HepG2 (cell line): Measurements from ENCODE around the gene NINJ2. TPM values are rescaled to one million over a fixed set of nuclear protein-coding genes. Genes with fewer than 3 reads are reported as not detected.

Experiments
- ATAC-seq: fragments of 200-7000 bp; cut with Tn5 transposase; 3 replicates; pipeline ENCODE4 v1.9.1; 2020; ENCODE audit warnings: mild to moderate bottlenecking, moderate library complexity
- BruUV-seq: library from RNA; stranded (reverse); fragments of 400-500 nt; replicated peaks from 2 replicates; lab custom pipeline; 2021; lab: Mats Ljungman, UMichigan
- CTCF ChIA-PET: fragments of 300-600 bp; formaldehyde crosslinking; extraction: SDS; loops from one replicate; lab custom pipeline; 2021; ENCODE audit warnings: low total read pairs, inconsistent platforms, low intra/inter-chr PET ratio; lab: Yijun Ruan, JAX
- POLR2A ChIA-PET: fragments of 350-600 bp; sonication (Branson Sonifier 250); formaldehyde crosslinking; loops from one replicate; lab custom pipeline; 2020; ENCODE audit warnings: antibody characterized with exemption, inconsistent platforms; lab: Yijun Ruan, JAX
- DNase-seq: peaks from one replicate; pipeline ENCODE4 v3.0.0-alpha.2; 2015; ENCODE audit warnings: low spot score
- FAIRE-seq: peaks from 3 replicates; lab custom pipeline; 2011; peaks lifted over from hg19 to GRCh38; lab: Jason Lieb, UNC
- H2AFZ ChIP-seq: one replicate; pipeline ENCODE4 v1.6.1; 2011; ENCODE audit warnings: low read length, inconsistent platforms
- H3K27ac ChIP-seq: fragments of 300-600 bp; 3 replicates; pipeline ENCODE4 v1.8.0; 2011; ENCODE audit warnings: mixed run types, mild to moderate bottlenecking, mixed read lengths, low read length, inconsistent platforms; ENCODE audit not compliant: insufficient read depth; ENCODE audit errors: extremely low read length
- H3K27me3 ChIP-seq, 2 experiments: fragments of 200-600 bp in 1 of 2; 2 replicates in 1 of 2; 3 replicates in 1 of 2; pipeline versions ENCODE4 v1.6.0 to v1.8.0; 2011; ENCODE audit warnings: low read length in 2 of 2, mild to moderate bottlenecking in 2 of 2, moderate library complexity in 2 of 2, inconsistent platforms in 1 of 2; ENCODE audit not compliant: insufficient read depth in 2 of 2, control insufficient read depth in 1 of 2
- H3K36me3 ChIP-seq, 2 experiments: fragments of 200-600 bp in 1 of 2; replicated peaks in 1 of 2; 2 replicates in 1 of 2; 3 replicates in 1 of 2; pipeline versions ENCODE4 v1.5.1 to v1.8.0; 2011; ENCODE audit warnings: low read length in 2 of 2, inconsistent platforms in 1 of 2; ENCODE audit not compliant: insufficient read depth in 2 of 2, control insufficient read depth in 1 of 2
- H3K4me1 ChIP-seq: 2 replicates; pipeline ENCODE4 v1.5.1; 2012; ENCODE audit warnings: low read length, inconsistent platforms; ENCODE audit not compliant: insufficient read depth
- H3K4me2 ChIP-seq: 2 replicates; pipeline ENCODE4 v1.6.0; 2011; ENCODE audit warnings: low read depth, low read length, inconsistent platforms
- H3K4me3 ChIP-seq, 3 experiments: fragments of 200-600 bp in 1 of 3; sonication (generic), shearing (Covaris generic) in 1 of 3; replicated peaks in 1 of 3; 2 replicates each; pipeline ENCODE4 v1.5.1; 2011 to 2016; ENCODE audit warnings: low read length in 3 of 3, inconsistent platforms in 2 of 3, low read depth in 2 of 3, mild to moderate bottlenecking in 2 of 3, control low read depth in 1 of 3, mixed read lengths in 1 of 3; ENCODE audit not compliant: insufficient read depth in 1 of 3
- H3K79me2 ChIP-seq: one replicate; pipeline ENCODE4 v1.6.1; 2011; ENCODE audit warnings: low read length, inconsistent platforms; ENCODE audit not compliant: insufficient read depth
- H3K9ac ChIP-seq: 2 replicates; pipeline ENCODE4 v1.6.0; 2011; ENCODE audit warnings: mild to moderate bottlenecking, low read depth, low read length, inconsistent platforms; ENCODE audit not compliant: insufficient read depth
- H3K9me3 ChIP-seq: 2 replicates; pipeline ENCODE4 v1.5.1; 2012; ENCODE audit warnings: mild to moderate bottlenecking, low read length
- H4K20me1 ChIP-seq: 2 replicates; pipeline ENCODE4 v1.6.0; 2011; ENCODE audit warnings: inconsistent platforms, mild to moderate bottlenecking, low read length, moderate library complexity; ENCODE audit not compliant: insufficient read depth
- ATRX ChIP-seq: sonication (generic); formaldehyde crosslinking; IDR thresholded peaks from 2 replicates; pipeline ENCODE4 v1.4.0; 2020; ENCODE audit warnings: missing genetic modification reagents, borderline replicate concordance
- BCL3 ChIP-seq: sonication (generic); formaldehyde crosslinking; IDR thresholded peaks from 2 replicates; pipeline ENCODE4 v1.5.1; 2020; ENCODE audit warnings: mild to moderate bottlenecking, missing genetic modification reagents, moderate library complexity
- CERS6 ChIP-seq: sonication (generic); formaldehyde crosslinking; IDR thresholded peaks from 2 replicates; pipeline ENCODE4 v1.5.0; 2020; ENCODE audit warnings: missing genetic modification reagents
- CREB1 ChIP-seq, 2 experiments: fragments of 450-650 bp in 1 of 2; IDR thresholded peaks; 2 replicates each; pipeline ENCODE4 v1.6.1; 2016 to 2017; ENCODE audit warnings: control low read depth in 1 of 2, mild to moderate bottlenecking in 1 of 2, missing compliant biosample characterization in 1 of 2, missing genetic modification characterization in 1 of 2
- DBP ChIP-seq: sonication (generic); formaldehyde crosslinking; IDR thresholded peaks from 2 replicates; pipeline ENCODE4 v1.4.0; 2020; ENCODE audit warnings: missing genetic modification reagents; ENCODE audit errors: not compliant biosample characterization
- IKZF1 ChIP-seq: fragments of 450-650 bp; IDR thresholded peaks from 2 replicates; pipeline ENCODE4 v1.7.1; 2016
- KLF11 ChIP-seq: IDR thresholded peaks from 2 replicates; pipeline ENCODE4 v1.6.1; 2016; ENCODE audit warnings: missing compliant biosample characterization
- MYNN ChIP-seq: sonication (generic); formaldehyde crosslinking; IDR thresholded peaks from 2 replicates; pipeline ENCODE4 v1.4.0; 2020; ENCODE audit warnings: mild to moderate bottlenecking, low read depth, missing genetic modification reagents
- ONECUT2 ChIP-seq: sonication (generic); formaldehyde crosslinking; IDR thresholded peaks from 2 replicates; pipeline ENCODE4 v1.4.0; 2020; ENCODE audit warnings: missing genetic modification reagents
- PHF20 ChIP-seq: sonication (generic); formaldehyde crosslinking; IDR thresholded peaks from 2 replicates; pipeline ENCODE4 v1.5.0; 2020; ENCODE audit warnings: mild to moderate bottlenecking, missing genetic modification reagents
- RXRB ChIP-seq: IDR thresholded peaks from 2 replicates; pipeline ENCODE4 v1.6.1; 2016; ENCODE audit warnings: borderline replicate concordance, missing genetic modification reagents, missing compliant biosample characterization
- ZBTB21 ChIP-seq: sonication (generic); formaldehyde crosslinking; IDR thresholded peaks from 2 replicates; pipeline ENCODE4 v1.4.0; 2020; ENCODE audit warnings: missing genetic modification reagents
- ZMYM2 ChIP-seq: sonication (generic); formaldehyde crosslinking; IDR thresholded peaks from 2 replicates; pipeline ENCODE4 v1.8.0; 2022; ENCODE audit warnings: mild to moderate bottlenecking, missing genetic modification reagents
- ZNF205 ChIP-seq: IDR thresholded peaks from 2 replicates; pipeline ENCODE4 v1.6.1; 2018; ENCODE audit warnings: missing biosample characterization, missing genetic modification reagents
- ZNF629 ChIP-seq: sonication (generic); formaldehyde crosslinking; conservative IDR thresholded peaks from 2 replicates; pipeline ENCODE4 v1.5.0; 2020; ENCODE audit warnings: missing genetic modification reagents
- ZNF713 ChIP-seq: sonication (generic); formaldehyde crosslinking; IDR thresholded peaks from 2 replicates; pipeline ENCODE4 v1.4.0; 2020; ENCODE audit warnings: mild to moderate bottlenecking, missing genetic modification reagents
- WGBS: methylation state at CpG from one replicate; pipeline ENCODE4 v1.1.6; 2017; ENCODE audit warnings: low lambda C conversion rate; 5-methylcytosine and 5-hydroxymethylcytosine counted together
- in situ Hi-C: cut with HindIII; loops from 2 replicates; pipeline ENCODE4 v1.10.0; 2017; ENCODE audit warnings: low pct_unique_long_range_greater_than_20kb; ENCODE audit not compliant: extremely low pct_ligation_motif_present
- intact Hi-C: fragments of 100-400 bp; cut with micrococcal nuclease; formaldehyde crosslinking; loops from one replicate; pipeline ENCODE4 v1.10.0; 2022; ENCODE audit not compliant: unreplicated experiment
- polyA plus RNA-seq, 8 experiments: library from polyadenylated mRNA; depleted of rRNA in 3 of 8; stranded (reverse) in 7 of 8; unstranded in 1 of 8; fragments of >200 nt; fragmentation: Illumina TruSeq in 4 of 8; extraction: Trizol in 4 of 8; gene quantifications; 2 replicates each; pipeline versions ENCODE4 v1.2.1 to v1.2.3, GENCODE V29; 2011 to 2016; ENCODE audit warnings: low read depth in 4 of 8, missing spikeins in 1 of 8, mixed read lengths in 1 of 8; ENCODE audit not compliant: insufficient read depth in 1 of 8
- total RNA-seq, 5 experiments: library from RNA; depleted of rRNA; stranded (reverse); fragments of >200 nt; fragmentation: Illumina TruSeq; extraction: Trizol; gene quantifications; 2 replicates each; pipeline ENCODE4 v1.2.3, GENCODE V29; 2016; ENCODE audit warnings: low read depth in 1 of 5

NINJ2 gene
- total and polyA plus RNA-seq, 2 of the 13 experiments (the other 11 are each of a cell fraction or from before 2014, with no cell fraction given), result 0.62 to 3.8 TPM

GRCh38 chr12:536751-537245 lies 126.4 kb downstream of the NINJ2 start:
- ChIA-PET POLR2A (no interaction called here), CTCF (no interaction called here)
- H4K20me1 ChIP-seq, result no peaks in the 10 kb centered on the region
- no peak overlapping the region for H3K4me2 ChIP-seq
- TF ChIP-seq ATRX (CRISPR knock-in tag), result no peak
- TF ChIP-seq RXRB (CRISPR knock-in tag), result no peak
- no peak for TF ChIP-seq MYNN (CRISPR knock-in tag)
- TF ChIP-seq ZNF713 (CRISPR knock-in tag), result no peak
- TF ChIP-seq ZNF205 (CRISPR knock-in tag), result no peak
- no peak for TF ChIP-seq IKZF1
- TF ChIP-seq ZNF629 (CRISPR knock-in tag), result no peak
- TF ChIP-seq DBP (CRISPR knock-in tag), result no peak
- no peak for TF ChIP-seq ZMYM2 (CRISPR knock-in tag)
- TF ChIP-seq PHF20 (CRISPR knock-in tag), result no peak
- TF ChIP-seq ONECUT2 (CRISPR knock-in tag), result no peak
- TF ChIP-seq KLF11 (CRISPR knock-in tag), result no peak
- TF ChIP-seq BCL3 (CRISPR knock-in tag), result no peak
- no peak for TF ChIP-seq ZBTB21
- no peak for TF ChIP-seq CREB1 (IDR thresholded peaks at IDR 0.05)
- TF ChIP-seq CREB1 (CRISPR knock-in tag; IDR thresholded peaks at IDR 0.05), result no peak
- TF ChIP-seq CERS6 (CRISPR knock-in tag), result no peak
- H3K4me1 ChIP-seq, result no peaks in the 10 kb centered on the region
- no peak for FAIRE-seq
- no peaks in the 10 kb centered on the region for H3K36me3 ChIP-seq
- H3K4me3 ChIP-seq, result no peak overlapping the region
- H2AFZ ChIP-seq, result no peak overlapping the region
- WGBS, result 71% methylated on average over 3 of the region's 3 CpGs
- intact Hi-C loops, result no loop called here
- no peak for ATAC-seq
- in situ Hi-C loops, result no loop called here
- no peak overlapping the region for H3K9ac ChIP-seq
- no peaks in the 10 kb centered on the region for H3K79me2 ChIP-seq
- no peak overlapping the region for H3K27ac ChIP-seq
- no peaks in the 10 kb centered on the region; a peak in 1 of 5 replicates for H3K27me3 ChIP-seq
- BruUV-seq, result no TSS peak
- no peaks in the 10 kb centered on the region for H3K9me3 ChIP-seq
- no peak for DNase-seq
